IPS-18a (cell line): ENCODE measurements around the gene CORO2B.

Experiments
- H3K27ac ChIP-seq: one replicate; pipeline ENCODE4 v1.5.1; 2013; ENCODE audit warnings: low read length
- H3K27me3 ChIP-seq: one replicate; pipeline ENCODE4 v1.6.1; 2013; ENCODE audit warnings: mild to moderate bottlenecking, low read length; ENCODE audit not compliant: control insufficient read depth, insufficient read depth
- H3K36me3 ChIP-seq: one replicate; pipeline ENCODE4 v1.6.1; 2013; ENCODE audit warnings: low read depth, low read length; ENCODE audit not compliant: control insufficient read depth
- H3K4me1 ChIP-seq: one replicate; pipeline ENCODE4 v1.6.1; 2013; ENCODE audit warnings: low read depth, low read length; ENCODE audit not compliant: control insufficient read depth
- H3K4me3 ChIP-seq: one replicate; pipeline ENCODE4 v1.5.1; 2013; ENCODE audit warnings: low read length
- H3K9ac ChIP-seq: one replicate; pipeline ENCODE4 v1.6.1; 2013; ENCODE audit warnings: mild to moderate bottlenecking, low read length, moderate library complexity
- H3K9me3 ChIP-seq: one replicate; pipeline ENCODE4 v1.6.1; 2013; ENCODE audit warnings: low read depth, low read length; ENCODE audit not compliant: control insufficient read depth

Gene CORO2B

GRCh38 chr15:68706256-68706655 lies 127.5 kb downstream of the CORO2B start:
- no peaks in the 10 kb centered on the region for H3K27me3 ChIP-seq
- no peak overlapping the region for H3K27ac ChIP-seq
- no peaks in the 10 kb centered on the region for H3K4me1 ChIP-seq
- H3K9ac ChIP-seq, result no peak overlapping the region
- no peaks in the 10 kb centered on the region for H3K9me3 ChIP-seq
- no peak overlapping the region for H3K4me3 ChIP-seq
- no peaks in the 10 kb centered on the region for H3K36me3 ChIP-seq

GRCh38 chr15:68706931-68707330 lies 128.1 kb downstream of the CORO2B start:
- Histone ChIP-seq H3K4me1 (no peaks in the 10 kb centered on the region), H3K9ac (no peak overlapping the region), H3K27me3 (no peaks in the 10 kb centered on the region), H3K4me3 (no peak overlapping the region), H3K36me3 (no peaks in the 10 kb centered on the region), H3K27ac (no peak overlapping the region), H3K9me3 (no peaks in the 10 kb centered on the region)

GRCh38 chr15:68707386-68707785 lies 128.6 kb downstream of the CORO2B start:
- no peaks in the 10 kb centered on the region for H3K9me3 ChIP-seq
- no peaks in the 10 kb centered on the region for H3K36me3 ChIP-seq
- no peak overlapping the region for H3K9ac ChIP-seq
- no peaks in the 10 kb centered on the region for H3K4me1 ChIP-seq
- H3K27ac ChIP-seq, result no peak overlapping the region
- H3K27me3 ChIP-seq, result no peaks in the 10 kb centered on the region
- no peak overlapping the region for H3K4me3 ChIP-seq

GRCh38 chr15:68709876-68710275 lies 131.1 kb downstream of the CORO2B start:
- no peak overlapping the region for H3K9ac ChIP-seq
- H3K27me3 ChIP-seq, result no peaks in the 10 kb centered on the region
- no peaks in the 10 kb centered on the region for H3K9me3 ChIP-seq

GRCh38 chr15:68710536-68710935 lies 131.7 kb downstream of the CORO2B start:
- H3K27me3 ChIP-seq, result no peaks in the 10 kb centered on the region
- H3K36me3 ChIP-seq, result no peaks in the 10 kb centered on the region
- no peak overlapping the region for H3K27ac ChIP-seq
- no peaks in the 10 kb centered on the region for H3K9me3 ChIP-seq
- H3K4me1 ChIP-seq, result no peaks in the 10 kb centered on the region
- H3K9ac ChIP-seq, result no peak overlapping the region
- H3K4me3 ChIP-seq, result no peak overlapping the region

More at GRCh38 chr15:68709876-68710275, 131.1 kb downstream of the CORO2B start:
- Histone ChIP-seq H3K4me3 (no peak overlapping the region), H3K27ac (no peak overlapping the region), H3K36me3 (no peaks in the 10 kb centered on the region), H3K4me1 (no peaks in the 10 kb centered on the region)

- no peak overlapping the region for H3K9ac ChIP-seq
- H3K36me3 ChIP-seq, result no peaks in the 10 kb centered on the region
- H3K4me1 ChIP-seq, result no peaks in the 10 kb centered on the region
- H3K27me3 ChIP-seq, result no peaks in the 10 kb centered on the region
- H3K9me3 ChIP-seq, result no peaks in the 10 kb centered on the region
- no peak overlapping the region for H3K27ac ChIP-seq
- no peak overlapping the region for H3K4me3 ChIP-seq
Measured at GRCh38 chr15:68711406-68711805, 132.6 kb downstream of the CORO2B start.

- no peaks in the 10 kb centered on the region for H3K4me1 ChIP-seq
- H3K36me3 ChIP-seq, result no peaks in the 10 kb centered on the region
- no peaks in the 10 kb centered on the region for H3K9me3 ChIP-seq
- H3K27ac ChIP-seq, result no peak overlapping the region
- H3K27me3 ChIP-seq, result no peaks in the 10 kb centered on the region
- H3K4me3 ChIP-seq, result no peak overlapping the region
- H3K9ac ChIP-seq, result no peak overlapping the region
Measured at GRCh38 chr15:68712886-68713285, 134.1 kb downstream of the CORO2B start.

GRCh38 chr15:68713874-68714273 lies 135.1 kb downstream of the CORO2B start:
- no peak overlapping the region for H3K9ac ChIP-seq
- H3K27me3 ChIP-seq, result no peaks in the 10 kb centered on the region
- no peak overlapping the region for H3K27ac ChIP-seq
- H3K4me3 ChIP-seq, result no peak overlapping the region
- H3K9me3 ChIP-seq, result no peaks in the 10 kb centered on the region
- no peaks in the 10 kb centered on the region for H3K36me3 ChIP-seq
- no peaks in the 10 kb centered on the region for H3K4me1 ChIP-seq

GRCh38 chr15:68715111-68715510 lies 136.3 kb downstream of the CORO2B start:
- Histone ChIP-seq H3K4me3 (no peak overlapping the region), H3K27ac (no peak overlapping the region), H3K36me3 (no peaks in the 10 kb centered on the region), H3K4me1 (no peaks in the 10 kb centered on the region), H3K9ac (no peak overlapping the region), H3K9me3 (no peaks in the 10 kb centered on the region), H3K27me3 (no peaks in the 10 kb centered on the region)

GRCh38 chr15:68717951-68718350 lies 139.2 kb downstream of the CORO2B start:
- Histone ChIP-seq H3K36me3 (no peaks in the 10 kb centered on the region), H3K4me3 (no peak overlapping the region), H3K9me3 (no peaks in the 10 kb centered on the region), H3K9ac (no peak overlapping the region), H3K4me1 (no peaks in the 10 kb centered on the region), H3K27me3 (no peaks in the 10 kb centered on the region), H3K27ac (no peak overlapping the region)

GRCh38 chr15:68718468-68718867 lies 139.7 kb downstream of the CORO2B start:
- Histone ChIP-seq H3K9ac (no peak overlapping the region), H3K27ac (no peak overlapping the region), H3K27me3 (no peaks in the 10 kb centered on the region), H3K4me3 (no peak overlapping the region), H3K36me3 (no peaks in the 10 kb centered on the region), H3K9me3 (no peaks in the 10 kb centered on the region), H3K4me1 (no peaks in the 10 kb centered on the region)

- H3K9ac ChIP-seq, result no peak overlapping the region
- no peaks in the 10 kb centered on the region for H3K4me1 ChIP-seq
- no peaks in the 10 kb centered on the region for H3K27me3 ChIP-seq
- H3K4me3 ChIP-seq, result no peak overlapping the region
- H3K36me3 ChIP-seq, result no peaks in the 10 kb centered on the region
- no peaks in the 10 kb centered on the region for H3K9me3 ChIP-seq
- no peak overlapping the region for H3K27ac ChIP-seq
Measured at GRCh38 chr15:68719051-68719450, 140.3 kb downstream of the CORO2B start.
